Measurements from ENCODE around the gene NDUFA8. TPM values are rescaled to one million over a fixed set of nuclear protein-coding genes. Genes with fewer than 3 reads are reported as not detected.

The NDUFA8 gene
- polyA plus RNA-seq, 4 donors = 73.9 to 94.6 (median 78.1) TPM

GRCh38 chr9:122186301-122186700, 26.7 kb upstream of the NDUFA8 start:
- DNase-seq (ENCODE audit: low read depth in 4 of 4, low spot score in 3 of 4) = no peak

GRCh38 chr9:122184551-122184950, 25.0 kb upstream of the NDUFA8 start:
- no peak for DNase-seq (ENCODE audit: low read depth in 4 of 4, low spot score in 3 of 4)

GRCh38 chr9:122183501-122183900, 23.9 kb upstream of the NDUFA8 start:
- no peak for DNase-seq (ENCODE audit: low read depth in 4 of 4, low spot score in 3 of 4)

- DNase-seq (ENCODE audit: low read depth in 4 of 4, low spot score in 3 of 4) = no peak
Measured at GRCh38 chr9:122180633-122181032, 21.1 kb upstream of the NDUFA8 start.

- DNase-seq (ENCODE audit: low read depth in 4 of 4, low spot score in 3 of 4) = no peak
Measured at GRCh38 chr9:122179690-122180074, 20.1 kb upstream of the NDUFA8 start.

GRCh38 chr9:122179054-122179689, 19.6 kb upstream of the NDUFA8 start:
- DNase-seq (ENCODE audit: low read depth in 4 of 4, low spot score in 3 of 4) = no peak

GRCh38 chr9:122176916-122177315, 17.3 kb upstream of the NDUFA8 start:
- no peak for DNase-seq (ENCODE audit: low read depth in 4 of 4, low spot score in 3 of 4)

- no peak for DNase-seq (ENCODE audit: low read depth in 4 of 4, low spot score in 3 of 4)
Measured at GRCh38 chr9:122173670-122174069, 14.1 kb upstream of the NDUFA8 start.

- DNase-seq (ENCODE audit: low read depth in 4 of 4, low spot score in 3 of 4) = no peak
Measured at GRCh38 chr9:122172131-122172530, 12.6 kb upstream of the NDUFA8 start.

- DNase-seq (ENCODE audit: low read depth in 4 of 4, low spot score in 3 of 4) = no peak
Measured at GRCh38 chr9:122168356-122168755, 8.8 kb upstream of the NDUFA8 start.

- no peak for DNase-seq (ENCODE audit: low read depth in 4 of 4, low spot score in 3 of 4)
Measured at GRCh38 chr9:122164286-122164685, 4.7 kb upstream of the NDUFA8 start.

- no peak for DNase-seq (ENCODE audit: low read depth in 4 of 4, low spot score in 3 of 4)
Measured at GRCh38 chr9:122162415-122162814, 2.8 kb upstream of the NDUFA8 start.

- no peak for DNase-seq (ENCODE audit: low read depth in 4 of 4, low spot score in 3 of 4)
Measured at GRCh38 chr9:122159925-122160246, 307 bp upstream of the NDUFA8 start.

- no peak for DNase-seq (ENCODE audit: low read depth in 4 of 4, low spot score in 3 of 4)
Measured at GRCh38 chr9:122158202-122158601, 1.4 kb downstream of the NDUFA8 start.

GRCh38 chr9:122155796-122156195, 3.8 kb downstream of the NDUFA8 start:
- DNase-seq (ENCODE audit: low read depth in 4 of 4, low spot score in 3 of 4) = no peak

GRCh38 chr9:122151267-122151828, 8.2 kb downstream of the NDUFA8 start:
- DNase-seq (ENCODE audit: low read depth in 4 of 4, low spot score in 3 of 4) = no peak

GRCh38 chr9:122145592-122145863, 14.1 kb downstream of the NDUFA8 start:
- no peak for DNase-seq (ENCODE audit: low read depth in 4 of 4, low spot score in 3 of 4)

- DNase-seq (ENCODE audit: low read depth in 4 of 4, low spot score in 3 of 4) = no peak
Measured at GRCh38 chr9:122144836-122145591, 14.6 kb downstream of the NDUFA8 start.

GRCh38 chr9:122143876-122144405, 15.6 kb downstream of the NDUFA8 start:
- no peak for DNase-seq (ENCODE audit: low read depth in 4 of 4, low spot score in 3 of 4)

GRCh38 chr9:122143296-122143695, 16.3 kb downstream of the NDUFA8 start:
- no peak for DNase-seq (ENCODE audit: low read depth in 4 of 4, low spot score in 3 of 4)

GRCh38 chr9:122141671-122142070, 17.9 kb downstream of the NDUFA8 start:
- DNase-seq (ENCODE audit: low read depth in 4 of 4, low spot score in 3 of 4) = no peak

Measured in right renal pelvis (tissue), 4 donors.